ENCODE measurements around the gene CSKMT. TPM values are rescaled to one million over a fixed set of nuclear protein-coding genes. Genes with fewer than 3 reads are reported as not detected.

Gene CSKMT
- total and polyA plus RNA-seq, 11 donors: 0.38 to 8.7 (median 4.4) TPM

- Histone ChIP-seq H3K36me3 (peaks cover 0 to 34% (median 18%) of the 10 kb centered on the region in 9 donors), H3K4me1 (peaks cover 0 to 56% (median 31%) of the 10 kb centered on the region in 12 donors), H3K9me3 (no peaks in the 10 kb centered on the region), H3K27ac (peak overlapping the region; percentile 2 to 95 (median 87)), H3K27me3 (no peaks in the 10 kb centered on the region), H3K4me3 (peak overlapping the region; percentile 63 to 89 (median 78))
- TF ChIP-seq CTCF (IDR thresholded peaks at IDR 0.05): no peak
- no peak for TF ChIP-seq POLR2A (IDR thresholded peaks at IDR 0.05)
- DNase-seq: no peak
- 43 to 58% (median 51%) methylated on average over 7 of the region's 7 CpGs for WGBS, 4 donors
- intact Hi-C loops (cut with DNase I): loop anchor here in 2 of 10 donors (2.0 to 5.0 kb wide), 3 partner anchors 23 to 38 kb away; partner anchors contain the start of genes C11orf98 (in 1 of the 2), CSKMT (in 1 of the 2), LBHD1 (in 1 of the 2) and UQCC3 (in 1 of the 2)
- ATAC-seq: no peak
These were observed 40.3 kb downstream of the CSKMT start for GRCh38 chr11:62705413-62705812.

- H3K4me3 ChIP-seq: peak overlapping the region; percentile 63 to 89 (median 78)
- H3K9me3 ChIP-seq: no peaks in the 10 kb centered on the region
- H3K36me3 ChIP-seq: peaks cover 0 to 34% (median 18%) of the 10 kb centered on the region in 9 donors
- DNase-seq (peak; percentile 94 to 98 (median 96)), ATAC-seq (peak; percentile 65 to 90 (median 86))
- intact Hi-C loops (cut with DNase I): loop anchor here in 2 of 10 donors (2.0 to 5.0 kb wide), 3 partner anchors 23 to 39 kb away; partner anchors contain the start of genes C11orf98 (in 1 of the 2), CSKMT (in 1 of the 2), LBHD1 (in 1 of the 2) and UQCC3 (in 1 of the 2)
- peak overlapping the region; percentile 71 to 95 (median 88) for H3K27ac ChIP-seq
- WGBS, 4 donors: 1 to 12% (median 3%) methylated on average over 29 to 73 of the region's 73 CpGs
- TF ChIP-seq POLR2A (IDR thresholded peaks at IDR 0.05): peak in 1 of 2 donors; percentile 60
- no peak for TF ChIP-seq CTCF (IDR thresholded peaks at IDR 0.05)
- H3K4me1 ChIP-seq: peaks cover 0 to 61% (median 34%) of the 10 kb centered on the region in 12 donors
- no peaks in the 10 kb centered on the region for H3K27me3 ChIP-seq
These were observed 41.1 kb downstream of the CSKMT start for GRCh38 chr11:62705880-62706849.

GRCh38 chr11:62706850-62707247 is 41.7 kb downstream of the CSKMT start:
- TF ChIP-seq POLR2A (IDR thresholded peaks at IDR 0.05) (no peak), CTCF (IDR thresholded peaks at IDR 0.05) (no peak)
- H3K4me1 ChIP-seq: peaks cover 0 to 61% (median 34%) of the 10 kb centered on the region in 12 donors
- DNase-seq (no peak), ATAC-seq (no peak)
- intact Hi-C loops (cut with DNase I): loop anchor here in 2 of 10 donors (5.0 kb wide), 2 partner anchors 35 to 40 kb away; partner anchors contain the start of genes C11orf98 (in 1 of the 2), CSKMT (in 1 of the 2), LBHD1 (in 1 of the 2) and UQCC3 (in 1 of the 2)
- peak overlapping the region; percentile 71 to 95 (median 88) for H3K27ac ChIP-seq
- 73 to 85% (median 81%) methylated on average over 8 of the region's 8 CpGs for WGBS, 4 donors
- H3K27me3 ChIP-seq: no peaks in the 10 kb centered on the region
- H3K9me3 ChIP-seq: no peaks in the 10 kb centered on the region
- H3K4me3 ChIP-seq: peak overlapping the region in 11 of 12 donors; percentile 63 to 89 (median 79)
- H3K36me3 ChIP-seq: peaks cover 0 to 34% (median 18%) of the 10 kb centered on the region in 9 donors
